Neural progenitor cell (in vitro differentiated cells): ENCODE data around the gene THAP4. TPM values are rescaled to one million over a fixed set of nuclear protein-coding genes. Genes with fewer than 3 reads are reported as not detected.

Source experiments
- DNase-seq: peaks from one replicate; pipeline ENCODE4 v3.0.0-alpha.2; 2016; ENCODE audit warnings: low spot score
- H2AFZ ChIP-seq: fragments of 200-600 bp; sonication (generic); replicated peaks from 2 replicates; pipeline ENCODE4 v1.6.1; 2016; ENCODE audit warnings: antibody characterized with exemption
- H3F3A ChIP-seq: fragments of 200-600 bp; sonication (generic); 2 replicates; pipeline ENCODE4 v1.6.1; 2016; ENCODE audit warnings: antibody characterized with exemption, low read depth
- H3K27ac ChIP-seq: fragments of 200-600 bp; sonication (generic); 2 replicates; pipeline ENCODE4 v1.5.1; 2016; ENCODE audit warnings: mild to moderate bottlenecking
- H3K27me3 ChIP-seq: fragments of 200-600 bp; sonication (generic); 2 replicates; pipeline ENCODE4 v1.6.1; 2016; ENCODE audit warnings: mild to moderate bottlenecking, moderate library complexity
- H3K36me3 ChIP-seq: fragments of 200-600 bp; sonication (generic); 2 replicates; pipeline ENCODE4 v1.5.1; 2016
- H3K4me1 ChIP-seq: fragments of 200-600 bp; sonication (generic); 2 replicates; pipeline ENCODE4 v1.6.1; 2016; ENCODE audit warnings: mixed run types
- H3K4me2 ChIP-seq: fragments of 200-600 bp; sonication (generic); 2 replicates; pipeline ENCODE4 v1.6.1; 2016
- H3K4me3 ChIP-seq: fragments of 200-600 bp; sonication (generic); 2 replicates; pipeline ENCODE4 v1.5.1; 2016
- H3K79me2 ChIP-seq: fragments of 200-600 bp; sonication (generic); 2 replicates; pipeline ENCODE4 v1.6.1; 2016; ENCODE audit warnings: low read depth
- H3K9ac ChIP-seq: fragments of 200-600 bp; sonication (generic); 2 replicates; pipeline ENCODE4 v1.6.1; 2016
- H3K9me3 ChIP-seq: fragments of 200-600 bp; sonication (generic); 2 replicates; pipeline ENCODE4 v1.5.1; 2016; ENCODE audit warnings: low read depth
- H4K20me1 ChIP-seq: fragments of 200-600 bp; sonication (generic); 2 replicates; pipeline ENCODE4 v1.6.1; 2016; ENCODE audit warnings: low read depth
- H3K27ac Mint-ChIP-seq: 3 replicates; pipeline ENCODE4 v1.8.0; 2021; ENCODE audit warnings: mixed read lengths
- H3K27me3 Mint-ChIP-seq: 2 replicates; pipeline ENCODE4 v1.8.0; 2022; ENCODE audit warnings: low read depth, mild to moderate bottlenecking, inconsistent platforms, moderate library complexity, mixed read lengths; ENCODE audit not compliant: insufficient read depth
- H3K36me3 Mint-ChIP-seq: 3 replicates; pipeline ENCODE4 v1.8.0; 2021; ENCODE audit warnings: mixed read lengths
- H3K4me1 Mint-ChIP-seq: 3 replicates; pipeline ENCODE4 v1.8.0; 2021; ENCODE audit warnings: mixed read lengths
- H3K4me3 Mint-ChIP-seq: 3 replicates; pipeline ENCODE4 v1.8.0; 2021; ENCODE audit warnings: mild to moderate bottlenecking, moderate library complexity, mixed read lengths
- H3K9me3 Mint-ChIP-seq: 3 replicates; pipeline ENCODE4 v1.8.0; 2020; ENCODE audit warnings: mixed read lengths
- EZH2 ChIP-seq: fragments of 200-600 bp; sonication (generic); IDR thresholded peaks from 2 replicates; pipeline ENCODE4 v1.6.1; 2017; ENCODE audit warnings: antibody characterized with exemption, mild to moderate bottlenecking, moderate library complexity
- EZH2phosphoT487 ChIP-seq: fragments of 200-600 bp; sonication (generic); IDR thresholded peaks from 2 replicates; pipeline ENCODE4 v1.6.1; 2017; ENCODE audit warnings: antibody characterized with exemption
- total RNA-seq: library from RNA; depleted of rRNA; stranded (reverse); fragments of >200 nt; gene quantifications from 2 replicates; pipeline ENCODE4 v1.2.3, GENCODE V29; 2015; ENCODE audit warnings: low replicate concordance
- TF ChIP-seq, protein P1 (sequence below): fragments of 200-600 bp; sonication (generic); IDR thresholded peaks from 2 replicates; pipeline ENCODE4 v1.5.1; 2017; ENCODE audit warnings: antibody characterized with exemption, mild to moderate bottlenecking

The THAP4 gene
- total RNA-seq, 1 donor from 2014 or later: 25.6 TPM

DNA sequence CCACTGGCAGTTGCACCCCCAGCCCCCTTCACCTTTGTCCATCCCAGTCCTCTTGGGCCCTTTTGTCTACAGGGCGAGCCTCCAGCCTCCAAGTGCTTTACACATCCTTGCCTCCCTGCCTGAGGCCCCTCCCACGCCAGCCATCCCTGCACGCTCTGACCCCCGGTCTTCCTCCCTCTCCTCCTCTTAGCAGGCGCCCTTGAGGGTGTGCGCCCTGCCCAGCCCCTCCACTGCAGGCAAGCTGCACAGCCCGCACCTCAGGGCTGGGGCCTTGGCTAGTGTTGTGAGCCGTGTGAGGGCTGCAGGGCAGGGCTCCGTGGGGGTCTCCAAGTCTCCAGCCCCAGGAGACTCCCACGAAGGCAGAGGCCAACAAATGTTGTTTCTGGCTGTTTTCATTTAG, 71.5 kb downstream of the THAP4 start:
- Histone ChIP-seq H3K79me2 (no peaks in the 10 kb centered on the region), H3K36me3 (no peaks in the 10 kb centered on the region), H3K4me2 (no peak overlapping the region), H3K27ac (no peak overlapping the region), H3K27me3 (peaks cover 11% of the 10 kb centered on the region), H4K20me1 (peaks cover 12% of the 10 kb centered on the region), H3K9ac (no peak overlapping the region), H3K4me1 (peaks cover 5% of the 10 kb centered on the region), H3F3A (peaks cover 8% of the 10 kb centered on the region), H3K9me3 (no peaks in the 10 kb centered on the region), H2AFZ (no peak overlapping the region), H3K4me3 (no peak overlapping the region)
- H3K36me3 Mint-ChIP-seq: peaks cover 3% of the 10 kb centered on the region
- H3K4me3 Mint-ChIP-seq: no peak overlapping the region
- TF ChIP-seq, protein P1, sequence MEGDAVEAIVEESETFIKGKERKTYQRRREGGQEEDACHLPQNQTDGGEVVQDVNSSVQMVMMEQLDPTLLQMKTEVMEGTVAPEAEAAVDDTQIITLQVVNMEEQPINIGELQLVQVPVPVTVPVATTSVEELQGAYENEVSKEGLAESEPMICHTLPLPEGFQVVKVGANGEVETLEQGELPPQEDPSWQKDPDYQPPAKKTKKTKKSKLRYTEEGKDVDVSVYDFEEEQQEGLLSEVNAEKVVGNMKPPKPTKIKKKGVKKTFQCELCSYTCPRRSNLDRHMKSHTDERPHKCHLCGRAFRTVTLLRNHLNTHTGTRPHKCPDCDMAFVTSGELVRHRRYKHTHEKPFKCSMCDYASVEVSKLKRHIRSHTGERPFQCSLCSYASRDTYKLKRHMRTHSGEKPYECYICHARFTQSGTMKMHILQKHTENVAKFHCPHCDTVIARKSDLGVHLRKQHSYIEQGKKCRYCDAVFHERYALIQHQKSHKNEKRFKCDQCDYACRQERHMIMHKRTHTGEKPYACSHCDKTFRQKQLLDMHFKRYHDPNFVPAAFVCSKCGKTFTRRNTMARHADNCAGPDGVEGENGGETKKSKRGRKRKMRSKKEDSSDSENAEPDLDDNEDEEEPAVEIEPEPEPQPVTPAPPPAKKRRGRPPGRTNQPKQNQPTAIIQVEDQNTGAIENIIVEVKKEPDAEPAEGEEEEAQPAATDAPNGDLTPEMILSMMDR: no peak
- TF ChIP-seq EZH2phosphoT487 (no peak), EZH2 (no peak)
- DNase-seq: no peak
- no peaks in the 10 kb centered on the region for H3K9me3 Mint-ChIP-seq
- no peak overlapping the region for H3K27ac Mint-ChIP-seq
- H3K27me3 Mint-ChIP-seq: no peaks in the 10 kb centered on the region
- peaks cover 3% of the 10 kb centered on the region for H3K4me1 Mint-ChIP-seq

DNA sequence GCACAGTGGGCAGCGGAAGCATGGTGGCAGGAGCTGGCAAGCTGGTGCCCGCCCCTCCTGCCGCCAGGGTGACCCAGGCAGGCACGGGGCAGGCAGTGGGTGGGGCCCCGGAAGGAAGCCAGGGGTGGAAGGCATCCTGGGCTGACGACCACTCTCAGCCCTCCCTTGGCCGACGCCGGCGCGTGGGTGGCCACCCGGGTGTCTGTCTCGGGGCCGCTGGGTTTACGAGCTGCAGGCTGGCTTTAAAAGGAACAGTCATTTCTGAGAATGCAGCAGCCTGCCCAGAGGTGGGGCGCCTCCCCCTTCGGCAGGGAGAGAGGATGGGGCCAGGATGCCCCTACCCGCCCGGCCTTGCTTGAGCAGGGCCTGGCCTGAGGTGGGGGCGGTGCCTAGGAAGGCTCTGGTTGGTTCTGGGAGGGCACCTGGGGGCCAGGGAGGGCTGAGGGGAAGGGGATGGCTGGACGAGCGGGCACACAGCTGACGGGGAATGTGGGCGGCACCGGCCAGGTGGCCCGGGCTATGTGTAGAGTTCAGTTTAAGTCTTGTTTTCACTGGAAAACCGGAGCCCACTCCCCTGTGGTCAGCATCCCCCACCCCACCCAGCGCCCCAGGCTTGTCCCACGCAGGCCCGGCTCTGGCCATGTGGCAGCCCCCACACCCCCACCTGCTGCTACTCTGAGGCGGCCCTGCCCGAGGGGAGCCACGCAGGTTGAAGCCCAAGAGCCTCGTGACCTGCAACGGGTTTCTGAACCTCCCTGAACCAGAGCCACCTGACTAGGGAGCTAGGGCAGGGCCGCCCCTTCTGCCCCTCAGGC, 72.2 kb downstream of the THAP4 start:
- H4K20me1 ChIP-seq: peaks cover 9% of the 10 kb centered on the region
- no peaks in the 10 kb centered on the region for H3K27me3 Mint-ChIP-seq
- H3K36me3 ChIP-seq: no peaks in the 10 kb centered on the region

DNA sequence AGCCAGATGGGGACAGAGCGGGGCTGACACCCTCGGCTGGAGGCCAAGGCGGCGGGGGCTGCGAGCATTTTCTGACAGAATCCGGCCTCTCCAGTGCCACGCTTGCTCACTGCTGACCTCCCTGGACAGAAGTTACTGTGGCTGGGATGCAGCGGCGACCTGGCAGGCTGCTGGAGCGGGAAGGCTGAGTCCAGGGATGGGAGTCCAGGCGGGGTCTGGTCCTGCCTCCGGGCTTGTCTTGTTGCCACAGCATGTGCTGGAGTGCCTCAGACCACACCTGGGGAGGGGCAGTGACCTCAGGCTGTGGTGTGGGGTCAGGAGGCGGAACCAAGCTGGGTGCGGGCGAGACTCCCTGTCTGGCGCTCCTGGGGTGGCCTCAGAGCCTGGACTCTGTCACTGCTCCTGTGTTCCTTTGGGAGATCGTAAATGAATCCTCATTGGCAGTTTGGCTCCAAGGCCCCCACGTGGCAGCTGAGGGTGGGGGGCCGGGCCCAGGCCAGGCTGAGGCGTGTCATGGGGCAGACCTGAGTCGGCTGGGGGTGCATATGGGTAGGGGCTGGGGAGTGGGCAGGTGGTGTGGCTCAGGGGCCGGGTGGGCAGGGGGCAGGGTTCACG, 72.9 kb downstream of the THAP4 start:
- H3K36me3 ChIP-seq: no peaks in the 10 kb centered on the region
- H3K27ac ChIP-seq: no peak overlapping the region
- no peak for DNase-seq
- no peak overlapping the region for H3K4me3 Mint-ChIP-seq
- peaks cover 3% of the 10 kb centered on the region for H3K4me1 Mint-ChIP-seq
- H3K27ac Mint-ChIP-seq: no peak overlapping the region
- TF ChIP-seq EZH2 (no peak), EZH2phosphoT487 (no peak)
- H2AFZ ChIP-seq: no peak overlapping the region
- peaks cover 10% of the 10 kb centered on the region for H3K4me1 ChIP-seq
- H4K20me1 ChIP-seq: peaks cover 6% of the 10 kb centered on the region
- H3K9me3 ChIP-seq: no peaks in the 10 kb centered on the region
- peaks cover 13% of the 10 kb centered on the region for H3K27me3 ChIP-seq
- H3K27me3 Mint-ChIP-seq: no peaks in the 10 kb centered on the region
- no peaks in the 10 kb centered on the region for H3K9me3 Mint-ChIP-seq
- H3F3A ChIP-seq: peaks cover 7% of the 10 kb centered on the region
- H3K79me2 ChIP-seq: no peaks in the 10 kb centered on the region
- H3K36me3 Mint-ChIP-seq: peaks cover 3% of the 10 kb centered on the region
- H3K4me2 ChIP-seq: no peak overlapping the region
- no peak overlapping the region for H3K9ac ChIP-seq
- H3K4me3 ChIP-seq: no peak overlapping the region

More for the DNA sequence above, 72.2 kb downstream of the THAP4 start:
- H3K4me3 Mint-ChIP-seq: no peak overlapping the region
- no peak for TF ChIP-seq EZH2
- Histone ChIP-seq H3F3A (peaks cover 12% of the 10 kb centered on the region), H3K4me1 (peaks cover 6% of the 10 kb centered on the region), H3K9ac (no peak overlapping the region), H3K27me3 (peaks cover 12% of the 10 kb centered on the region), H3K79me2 (no peaks in the 10 kb centered on the region), H2AFZ (no peak overlapping the region), H3K4me2 (no peak overlapping the region), H3K9me3 (no peaks in the 10 kb centered on the region), H3K4me3 (no peak overlapping the region), H3K27ac (no peak overlapping the region)
- no peak overlapping the region for H3K27ac Mint-ChIP-seq
- no peaks in the 10 kb centered on the region for H3K9me3 Mint-ChIP-seq
- DNase-seq: no peak
- H3K36me3 Mint-ChIP-seq: peaks cover 3% of the 10 kb centered on the region
- H3K4me1 Mint-ChIP-seq: peaks cover 3% of the 10 kb centered on the region

DNA sequence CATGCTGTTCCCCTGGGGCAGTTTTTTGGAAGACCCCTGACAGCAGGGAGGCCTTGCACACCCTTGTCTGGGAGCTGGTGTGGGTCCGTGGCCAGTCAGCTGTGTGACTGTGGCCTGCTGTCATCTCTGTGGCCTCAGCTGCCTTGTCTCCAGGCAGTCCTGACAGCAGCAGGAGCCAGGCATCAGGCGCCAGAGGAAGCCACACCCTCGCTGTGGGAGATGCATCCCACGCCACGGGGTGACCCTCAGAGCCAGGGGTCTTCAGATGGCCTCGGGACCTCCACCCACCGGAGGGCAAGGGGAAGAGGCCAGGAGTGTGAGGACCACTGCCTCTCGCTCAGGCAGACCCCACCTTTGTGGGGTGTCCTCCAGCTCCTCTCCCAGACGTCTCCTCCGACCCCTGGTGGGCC, 73.4 kb downstream of the THAP4 start:
- H3K9me3 Mint-ChIP-seq: no peaks in the 10 kb centered on the region
- H3K27ac Mint-ChIP-seq: no peak overlapping the region
- H2AFZ ChIP-seq: no peak overlapping the region
- no peaks in the 10 kb centered on the region for H3K9me3 ChIP-seq
- H3K4me1 Mint-ChIP-seq: peaks cover 3% of the 10 kb centered on the region
- no peak overlapping the region for H3K4me3 ChIP-seq
- no peaks in the 10 kb centered on the region for H3K36me3 ChIP-seq
- TF ChIP-seq, protein P1: no peak
- no peak for TF ChIP-seq EZH2phosphoT487
- no peak for TF ChIP-seq EZH2
- H3K9ac ChIP-seq: no peak overlapping the region
- H3F3A ChIP-seq: peaks cover 8% of the 10 kb centered on the region
- H4K20me1 ChIP-seq: peaks cover 6% of the 10 kb centered on the region
- H3K27me3 ChIP-seq: peaks cover 18% of the 10 kb centered on the region
- no peaks in the 10 kb centered on the region for H3K27me3 Mint-ChIP-seq
- no peak overlapping the region for H3K27ac ChIP-seq
- H3K4me2 ChIP-seq: no peak overlapping the region
- DNase-seq: no peak
- no peak overlapping the region for H3K4me3 Mint-ChIP-seq
- H3K79me2 ChIP-seq: no peaks in the 10 kb centered on the region
- H3K4me1 ChIP-seq: peaks cover 10% of the 10 kb centered on the region
- peaks cover under 1% of the 10 kb centered on the region for H3K36me3 Mint-ChIP-seq
